G401 (cell line): ENCODE measurements around the gene UBL4A. TPM values are rescaled to one million over a fixed set of nuclear protein-coding genes. Genes with fewer than 3 reads are reported as not detected.

Source experiments
- DNase-seq: peaks from one replicate; pipeline ENCODE4 v3.0.0-alpha.2; 2015; ENCODE audit warnings: low spot score
- in situ Hi-C: cut with HindIII; loops from 2 replicates; pipeline ENCODE4 v1.10.0; 2016; ENCODE audit warnings: low sequenced_read_pairs, mixed read lengths
- total RNA-seq: library from RNA; depleted of rRNA; stranded (reverse); fragments of >200 nt; shearing (Covaris generic); gene quantifications from 2 replicates; pipeline ENCODE4 v1.2.3, GENCODE V29; 2014; rRNA removed

UBL4A gene
- total RNA-seq: 48.2 and 58.1 TPM in 2 replicates

DNA sequence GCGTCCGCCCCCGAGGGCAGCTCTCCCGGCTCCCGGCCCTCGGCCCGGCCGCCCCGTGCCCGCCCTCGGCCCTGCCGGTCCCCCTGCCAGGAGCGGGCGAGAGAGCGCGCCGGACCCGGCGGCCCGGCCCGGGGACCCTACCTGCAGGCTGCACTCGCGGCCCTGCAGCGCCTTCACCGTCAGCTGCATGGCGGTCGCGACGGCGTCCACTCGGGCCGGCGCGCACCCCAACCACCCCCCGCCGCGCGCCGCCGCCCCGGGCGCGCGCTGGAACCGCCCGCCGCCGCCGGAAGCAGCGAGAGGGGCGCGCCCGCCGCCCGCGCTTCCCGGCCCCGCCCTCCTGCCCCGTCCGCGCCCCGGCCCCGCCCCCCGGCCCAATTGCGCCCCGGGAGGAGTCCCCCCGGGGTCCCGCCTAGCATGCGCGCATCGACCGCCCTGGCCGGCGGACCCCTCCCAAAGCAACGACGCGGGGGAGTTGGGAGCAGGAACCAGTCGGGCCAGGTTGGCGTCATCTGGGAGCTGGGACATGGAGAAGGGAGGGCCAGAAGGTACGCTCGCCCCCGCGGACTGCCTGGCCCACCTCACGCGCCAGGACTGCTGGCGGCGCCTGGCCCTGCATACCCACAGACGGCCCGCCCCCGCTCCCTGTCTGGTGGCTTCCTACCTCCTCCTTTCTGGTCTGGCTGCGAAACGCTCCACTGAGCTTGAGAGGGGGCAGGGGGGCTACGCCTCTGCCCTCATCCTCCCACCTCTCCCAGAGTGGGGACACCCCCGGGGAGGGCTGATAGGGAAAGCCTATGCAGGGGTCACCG, at the start of gene UBL4A:
TSS of gene UBL4A (minus strand) at position 220 of the 812 bp plus-strand sequence. CDS start at position 189, 31 bp downstream.
- in situ Hi-C loops: no loop called here
- no peak for DNase-seq

DNA sequence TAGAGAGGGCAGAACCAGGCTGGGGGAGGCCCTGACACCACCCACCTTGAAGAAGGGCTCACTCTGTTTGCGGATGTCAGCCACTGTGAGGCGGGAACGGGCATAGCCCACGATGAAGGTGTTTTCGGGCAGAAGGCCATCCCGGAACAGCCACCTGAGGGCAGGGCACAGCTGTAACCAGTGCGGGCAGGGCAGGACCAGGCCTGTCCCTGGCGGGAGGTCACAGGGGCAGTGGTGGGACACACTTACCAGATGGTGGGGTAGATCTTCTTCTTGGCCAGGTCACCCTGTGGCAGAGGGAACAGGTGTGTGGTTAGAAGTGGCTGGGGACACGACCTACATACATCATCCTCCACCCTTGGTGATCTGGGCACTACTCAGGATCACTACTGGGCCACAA, 49.5 kb upstream of the UBL4A start:
- in situ Hi-C loops: no loop called here
- DNase-seq: no peak

DNA sequence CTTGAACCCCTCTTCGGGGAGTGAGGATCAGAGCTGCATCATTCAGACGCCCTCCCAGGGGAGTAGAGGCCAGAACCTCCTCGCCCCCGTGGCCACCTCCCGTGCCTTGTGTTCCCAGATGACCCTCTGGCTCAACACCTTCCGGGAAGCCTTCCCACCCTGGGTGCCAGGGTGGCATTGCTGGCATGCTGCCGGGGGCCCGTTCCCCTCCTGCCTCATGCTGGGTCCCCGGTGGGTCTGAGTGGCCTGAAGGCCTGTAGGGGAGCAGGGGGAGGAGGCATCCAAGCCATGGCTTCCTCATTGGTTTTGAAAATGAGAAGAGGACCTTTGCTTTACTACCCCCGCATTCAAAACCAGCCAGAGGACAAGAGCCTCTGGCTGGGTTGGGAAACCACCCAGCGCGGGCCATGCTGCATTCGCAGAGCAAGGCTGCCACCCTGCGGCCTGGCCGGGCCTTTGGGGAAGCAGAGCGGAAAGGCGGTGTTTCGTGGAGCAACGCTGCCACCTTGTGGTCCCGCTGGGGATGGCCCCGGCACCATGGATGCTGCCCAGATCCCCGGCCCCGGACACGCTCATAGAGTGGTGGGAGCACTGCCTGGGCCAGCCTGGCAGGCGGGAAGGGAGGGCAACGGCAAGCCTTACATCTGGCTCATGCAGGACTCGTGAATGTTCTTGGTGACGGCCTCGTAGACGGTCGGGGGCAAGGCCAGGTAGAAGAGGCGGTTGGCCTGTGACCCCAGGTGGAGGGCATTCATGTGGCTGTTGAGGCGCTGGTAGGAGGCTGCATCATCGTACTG, 48.3 kb upstream of the UBL4A start:
- in situ Hi-C loops: no loop called here
- DNase-seq: peak; percentile 74

DNA sequence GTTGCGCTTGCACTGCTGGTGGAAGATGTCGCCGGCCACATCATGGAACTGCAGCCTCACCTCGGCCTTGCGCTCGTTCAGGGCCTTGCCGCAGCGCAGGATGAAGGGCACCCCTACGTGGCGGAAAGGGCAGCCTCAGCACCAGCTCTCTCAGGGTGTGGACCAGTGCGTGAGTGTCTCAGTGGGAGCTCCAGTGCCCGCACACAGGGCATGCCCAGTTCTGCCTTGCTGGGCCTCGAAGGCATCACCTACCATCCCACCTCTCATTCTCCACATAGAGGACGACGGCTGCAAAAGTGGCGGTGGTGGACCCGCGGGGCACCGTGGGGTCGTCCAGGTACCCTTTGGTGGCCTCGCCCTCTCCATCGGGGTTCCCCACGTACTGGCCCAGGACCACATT, 46.3 kb upstream of the UBL4A start:
- in situ Hi-C loops: no loop called here

DNA sequence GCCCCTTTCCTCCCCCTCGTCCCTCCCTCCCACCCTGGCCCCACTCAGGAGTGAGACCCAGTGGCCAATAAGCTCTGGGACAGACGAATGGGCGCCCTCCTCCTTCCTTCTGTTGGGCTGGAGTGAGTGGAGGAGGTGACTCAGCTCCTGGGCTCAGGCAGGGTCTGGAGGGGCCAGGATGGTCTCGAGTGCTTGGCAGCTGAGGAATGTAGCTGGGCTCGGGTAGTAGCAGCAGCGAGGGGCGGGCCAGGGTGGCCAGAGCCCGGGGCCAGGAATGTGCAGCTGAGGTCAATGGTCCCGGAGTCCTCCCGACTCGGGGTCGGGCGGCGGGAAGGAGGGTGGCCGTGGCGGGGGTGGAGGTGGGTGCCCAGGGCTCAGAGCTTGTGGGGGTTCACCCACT, 45.2 kb upstream of the UBL4A start:
- DNase-seq: no peak
- in situ Hi-C loops: no loop called here

More for the DNA sequence above, 46.3 kb upstream of the UBL4A start:
- no peak for DNase-seq

DNA sequence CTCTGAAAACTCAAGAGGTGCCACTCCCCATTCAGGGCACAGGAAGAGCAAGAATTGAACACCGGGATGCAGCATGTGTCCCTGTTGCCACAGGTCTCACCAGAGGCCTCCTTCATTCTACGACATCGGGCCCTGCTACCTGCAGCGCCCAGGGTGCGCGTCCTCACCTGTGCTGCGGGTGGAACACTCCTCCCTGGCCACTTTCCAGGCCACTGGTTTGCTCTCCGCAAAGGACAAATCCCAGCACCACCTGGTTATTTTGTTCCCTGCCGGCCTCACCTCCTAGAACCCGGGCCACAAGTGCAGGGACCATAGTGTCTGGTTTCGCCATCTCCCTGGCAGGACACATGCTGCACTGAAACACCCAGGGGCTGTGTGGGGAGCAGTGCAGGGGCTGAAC, 43.9 kb upstream of the UBL4A start:
- in situ Hi-C loops: no loop called here
- no peak for DNase-seq

DNA sequence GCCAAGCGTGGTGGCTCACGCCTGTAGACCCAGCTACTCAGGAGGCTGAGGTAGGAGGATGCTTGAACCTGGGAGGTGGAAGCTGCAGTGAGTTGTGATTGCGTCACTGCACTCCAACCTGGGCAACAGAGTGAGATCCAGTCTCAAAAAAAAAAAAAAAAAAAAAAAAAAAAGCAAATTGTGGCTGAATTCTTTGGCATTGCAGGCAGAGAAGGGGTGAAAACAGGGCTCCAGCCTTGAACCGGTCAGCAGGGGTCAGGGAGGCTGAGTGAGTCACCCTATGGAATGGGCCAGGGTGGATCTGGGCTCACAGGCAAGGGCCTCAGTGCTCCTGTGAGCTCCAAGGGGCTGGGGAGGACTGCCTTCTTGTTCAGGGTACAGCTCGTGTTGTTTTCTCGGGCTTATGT, 42.8 kb upstream of the UBL4A start:
- in situ Hi-C loops: no loop called here
- DNase-seq: no peak

DNA sequence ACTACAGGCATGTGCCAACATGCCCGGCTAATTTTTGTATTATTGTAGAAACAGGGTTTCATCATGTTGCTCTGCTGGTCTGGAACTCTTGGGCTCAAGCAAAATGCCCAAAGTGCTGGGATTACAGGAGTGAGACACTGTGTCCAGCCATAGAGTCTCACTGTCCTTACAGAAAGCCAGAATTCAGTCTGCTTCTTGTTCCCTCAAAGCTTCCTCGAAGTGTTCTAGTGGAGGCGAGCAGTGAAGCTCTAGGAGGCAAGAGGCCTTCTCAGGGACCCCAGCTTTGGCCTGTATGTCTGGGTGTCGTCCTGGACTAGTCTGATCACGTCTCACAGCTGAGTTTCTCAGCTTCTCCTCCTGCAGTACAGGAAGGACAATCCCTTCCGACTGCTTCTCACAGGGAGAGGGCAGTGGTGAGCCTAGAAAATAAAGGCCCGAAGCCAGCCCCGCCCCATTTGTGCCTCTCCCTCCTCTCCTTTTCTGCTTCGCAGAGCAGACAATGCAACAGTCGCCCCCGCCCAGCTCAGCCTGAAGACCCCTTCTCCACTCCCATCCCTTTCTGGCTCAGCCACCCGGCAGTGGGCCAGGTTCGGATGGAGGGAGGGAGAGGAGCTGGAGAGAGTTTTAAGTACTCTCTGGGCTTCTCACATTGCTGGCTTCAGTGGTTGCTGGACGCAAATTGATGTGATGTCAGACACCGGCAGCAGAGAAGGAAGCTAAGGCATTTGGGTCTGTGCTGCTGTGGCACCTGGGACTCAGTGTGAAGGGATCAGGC, 40.7 kb upstream of the UBL4A start:
- peak; percentile 82 for DNase-seq
- in situ Hi-C loops: no loop called here

DNA sequence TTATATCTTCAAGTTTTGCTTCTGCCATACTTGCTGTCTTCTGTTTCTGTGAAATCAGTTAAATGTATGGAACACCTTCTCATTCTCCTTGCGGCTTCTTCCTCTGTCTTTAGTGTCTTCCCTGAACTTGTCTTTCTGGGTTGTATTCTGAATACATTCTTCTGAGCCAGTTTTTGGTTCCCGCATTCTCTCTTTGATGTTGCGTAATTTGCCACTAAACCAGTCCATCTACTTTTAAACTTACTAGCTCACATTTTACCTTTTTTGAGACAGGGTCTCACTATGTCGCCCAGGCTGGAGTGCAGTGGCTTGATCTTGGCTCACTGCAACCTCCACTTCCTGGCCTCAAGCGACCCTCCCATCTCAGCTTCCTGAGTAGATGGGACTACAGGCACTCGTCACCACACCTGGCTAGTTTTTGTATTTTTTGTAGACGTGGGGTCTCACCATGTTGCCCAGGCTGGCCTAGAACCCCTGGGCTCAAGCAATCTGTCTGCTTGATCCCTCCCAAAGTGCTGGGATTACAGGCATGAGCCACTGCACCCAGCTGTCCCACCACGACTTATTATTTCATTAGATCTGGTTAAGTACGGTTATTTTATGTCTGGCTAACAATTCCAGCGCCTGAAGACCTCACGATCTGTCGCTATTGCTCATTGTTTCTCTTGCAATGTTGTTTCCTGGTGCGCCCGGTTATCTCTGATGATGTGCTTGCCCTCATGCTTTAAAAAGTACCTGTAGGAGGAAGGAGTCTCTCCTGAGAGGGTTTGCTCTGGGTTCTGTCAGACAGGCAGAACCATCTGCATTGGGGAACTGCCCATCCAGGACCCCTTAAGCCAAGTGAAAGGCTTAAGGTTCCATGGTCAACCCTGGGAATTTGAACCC, 39.4 kb upstream of the UBL4A start:
- DNase-seq: no peak
- in situ Hi-C loops: no loop called here

DNA sequence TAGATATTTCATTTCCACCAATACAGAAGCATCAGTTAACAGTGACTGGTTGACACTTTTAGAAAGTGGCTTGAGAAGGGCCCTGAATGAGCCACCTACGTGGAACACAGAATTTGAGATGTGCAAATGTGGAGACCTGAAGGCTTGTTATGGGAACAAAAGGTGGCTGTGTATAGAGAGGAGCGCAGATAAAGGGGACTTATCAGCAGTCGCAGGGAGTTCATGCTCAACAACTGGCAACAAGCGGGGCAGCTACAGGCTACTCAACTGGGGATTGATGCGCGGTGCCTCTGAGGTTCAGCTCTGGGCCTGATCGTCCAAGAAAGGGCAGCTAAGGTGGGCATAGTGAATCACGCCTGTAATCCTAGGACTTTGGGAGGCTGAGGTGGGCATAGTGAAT, 33.0 kb upstream of the UBL4A start:
- DNase-seq: no peak
- in situ Hi-C loops: no loop called here

DNA sequence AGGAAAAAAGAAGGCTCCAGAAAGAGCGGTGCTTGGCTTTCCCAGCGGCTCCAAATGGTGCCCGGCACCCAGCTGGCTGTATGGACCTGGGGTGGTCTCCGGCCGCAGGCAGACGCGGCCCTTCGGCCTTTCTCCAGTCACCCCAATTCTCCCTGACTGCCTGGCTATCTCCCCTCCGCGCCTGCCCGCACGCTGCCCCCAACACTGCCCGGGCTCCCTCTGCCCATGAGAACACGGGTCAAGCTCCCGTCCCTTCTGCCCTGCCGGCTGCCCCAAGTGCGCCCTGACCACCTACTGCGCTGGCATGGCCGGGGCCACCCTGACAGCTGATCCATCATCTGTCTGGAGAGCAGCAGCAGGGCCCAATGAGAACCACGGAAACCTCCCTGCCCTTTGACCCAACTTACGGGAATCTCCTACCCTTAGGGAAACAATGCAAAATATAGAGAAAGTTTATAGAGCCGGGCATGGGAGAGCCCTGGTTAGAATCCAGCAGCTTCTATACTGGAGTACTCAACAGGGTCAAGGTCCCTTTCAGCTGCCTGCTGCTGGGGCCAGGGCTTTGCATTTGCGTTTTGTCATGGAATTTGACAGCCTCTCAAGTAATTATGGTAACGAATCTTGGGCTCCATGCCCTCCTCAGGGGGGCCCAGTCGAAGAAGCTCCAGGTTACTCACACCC, 30.8 kb upstream of the UBL4A start:
- DNase-seq: no peak
- in situ Hi-C loops: no loop called here

DNA sequence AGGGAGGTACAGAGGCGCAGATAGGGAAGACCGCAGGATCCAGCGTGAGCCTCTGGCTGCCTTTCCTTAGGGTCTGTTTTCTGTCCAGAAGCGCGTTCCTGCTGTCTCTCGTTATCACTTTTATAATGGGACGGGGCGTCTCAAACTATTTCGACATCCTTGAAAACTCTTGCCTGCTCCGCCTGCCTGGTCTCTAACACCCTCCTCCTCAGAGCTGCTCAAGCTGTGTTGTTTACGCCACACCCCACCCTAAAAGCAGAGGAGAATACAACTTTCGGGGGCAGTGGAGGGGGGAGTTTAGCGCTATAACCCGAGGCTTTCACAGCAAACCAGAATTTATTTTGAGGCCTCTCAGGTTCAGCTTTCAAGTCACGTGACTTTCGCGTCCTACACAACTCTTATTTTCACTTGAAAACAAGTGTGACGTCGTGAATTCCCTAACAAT, 30.3 kb upstream of the UBL4A start:
- peak; percentile 29 for DNase-seq
- in situ Hi-C loops: no loop called here

DNA sequence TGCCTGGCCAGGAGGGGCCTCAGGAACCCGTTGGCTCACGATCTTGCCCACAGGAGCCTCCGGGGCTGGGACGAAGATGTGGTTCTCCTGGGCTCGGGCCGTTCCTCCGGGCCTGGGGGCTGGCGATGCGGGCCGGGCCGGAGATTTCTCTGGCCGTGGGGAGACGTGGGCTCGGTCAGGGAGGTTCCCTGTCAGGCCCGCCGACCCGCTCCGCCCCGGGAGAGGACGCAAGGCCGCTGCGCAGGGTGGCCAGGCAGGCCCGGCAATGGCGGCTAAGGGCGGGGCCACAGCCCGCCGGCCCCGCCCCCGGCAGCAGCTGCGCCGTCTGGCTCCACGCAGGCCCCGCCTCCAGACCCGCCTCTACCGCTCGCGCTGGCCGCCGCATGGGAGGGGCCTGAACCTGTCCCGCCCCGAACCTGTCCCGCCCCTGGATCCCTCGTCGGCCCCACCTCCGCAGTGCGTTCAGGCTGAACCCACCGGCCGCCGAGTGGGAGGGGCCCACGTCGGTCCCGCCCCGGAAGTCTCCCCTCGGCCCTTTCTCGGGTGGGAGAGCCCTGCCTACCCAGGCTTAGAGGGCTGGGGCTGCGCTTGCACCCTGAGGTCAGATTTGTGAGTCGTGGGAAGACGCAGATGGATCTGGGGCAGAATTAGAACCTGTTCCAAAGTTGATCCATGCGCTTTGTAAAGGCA, 29.7 kb upstream of the UBL4A start, which contains the start of gene FAM3A:
TSS of gene FAM3A (minus strand) at position 267 of the 690 bp plus-strand sequence. CDS start 460 bp downstream, outside the sequence.
- in situ Hi-C loops: no loop called here
- peak; percentile 91 for DNase-seq

DNA sequence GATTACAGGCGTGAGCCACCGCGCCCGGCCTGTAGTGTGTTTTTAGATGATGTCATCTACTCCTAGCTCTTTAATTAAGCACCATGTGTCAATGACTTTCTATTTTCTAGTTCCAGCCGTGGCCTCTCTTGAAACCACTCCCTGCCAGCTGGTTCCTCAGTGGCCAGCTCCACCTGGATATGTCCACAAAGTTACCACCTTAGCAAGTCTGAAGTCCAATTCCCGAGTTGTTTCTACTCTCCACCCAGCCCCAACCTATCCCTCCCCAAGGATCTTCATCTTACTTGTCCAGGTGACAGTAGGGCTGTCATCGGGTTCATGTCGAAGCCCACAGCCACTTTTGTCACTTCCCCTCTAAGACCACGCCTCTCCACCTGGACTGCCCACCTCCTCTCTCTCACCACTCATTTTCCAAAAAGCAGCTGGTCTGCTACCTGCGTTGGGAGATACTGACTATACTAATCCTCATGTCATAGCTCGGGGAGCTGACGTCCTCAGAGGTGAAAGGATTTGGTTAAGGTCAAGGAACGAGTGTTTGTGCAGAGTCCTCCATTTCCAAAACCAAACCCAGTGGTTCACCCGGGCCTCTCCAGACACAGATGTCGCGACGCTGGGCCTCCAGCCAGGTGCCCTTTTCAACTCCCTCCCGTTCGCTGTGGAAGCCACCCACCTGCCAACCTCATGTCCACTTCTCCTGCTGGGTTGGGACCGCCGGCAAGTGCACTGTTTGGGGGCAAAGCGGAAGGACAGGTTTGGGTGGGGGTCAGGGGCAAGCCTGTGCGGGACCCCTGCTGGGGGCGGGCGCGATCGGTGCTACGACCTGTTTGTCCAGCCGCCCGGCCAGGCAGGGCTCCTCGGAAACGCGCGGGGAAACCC, 28.9 kb upstream of the UBL4A start:
- no peak for DNase-seq
- in situ Hi-C loops: no loop called here

DNA sequence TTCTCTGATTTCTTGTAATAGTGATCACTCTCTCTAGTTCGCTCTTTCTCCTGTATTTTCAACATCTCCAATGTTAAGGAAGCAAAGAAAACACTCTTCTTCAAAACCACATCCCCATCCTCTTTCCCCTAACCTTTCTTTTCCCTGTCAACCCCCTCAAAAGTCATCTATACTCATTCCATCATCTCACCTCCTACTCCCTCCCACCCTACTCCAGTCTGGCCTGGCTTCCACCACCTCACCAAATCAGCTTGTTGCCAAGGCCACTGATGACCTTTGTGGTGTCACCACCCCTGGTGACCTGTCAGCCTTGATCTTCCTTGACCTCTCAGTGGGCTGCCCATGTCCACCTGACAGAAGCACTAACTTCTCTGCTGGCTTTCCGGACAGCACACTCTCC, 27.3 kb upstream of the UBL4A start:
- in situ Hi-C loops: no loop called here
- DNase-seq: no peak

DNA sequence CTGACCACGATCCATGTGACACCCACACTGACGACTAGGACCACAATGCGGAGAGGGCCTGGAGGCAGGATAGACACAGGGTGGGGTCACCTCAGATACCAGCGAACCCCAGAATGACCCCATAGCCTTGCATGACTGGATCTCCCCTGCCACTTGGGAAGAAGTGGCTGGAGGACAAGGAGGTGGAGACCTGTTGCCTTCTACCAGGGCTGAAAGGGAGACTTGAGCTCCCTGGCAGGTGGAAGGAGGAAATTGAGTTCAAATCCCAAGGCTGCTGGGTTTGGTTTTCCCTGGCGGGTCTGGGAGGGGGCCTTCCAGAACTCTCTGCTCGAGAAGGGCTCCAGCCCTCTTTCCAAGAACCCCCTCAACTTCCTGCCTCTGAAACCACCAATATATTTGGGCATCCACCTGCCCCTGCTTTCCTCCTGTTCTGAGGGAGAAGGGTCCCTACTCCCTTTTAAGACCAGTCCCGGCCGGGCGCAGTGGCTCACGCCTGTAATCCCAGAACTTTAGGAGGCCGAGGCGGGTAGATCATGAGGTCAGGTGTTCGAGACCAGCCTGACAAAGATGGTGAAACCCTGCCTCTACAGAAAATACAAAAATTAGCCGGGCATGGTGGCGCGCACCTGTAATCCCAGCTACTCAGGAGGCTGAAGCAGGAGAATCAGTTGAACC, 26.6 kb upstream of the UBL4A start:
- in situ Hi-C loops: no loop called here
- DNase-seq: no peak
